HG02973 (cell line): ENCODE data around the gene PHF21B.
"Not testable (repeated sequence)": the region's sequence is repeated elsewhere in the genome, so short reads cannot be mapped to it uniquely, and the experiment has no call there.

Experiments
- ATAC-seq: cut with Tn5 transposase; IDR thresholded peaks from one replicate; pipeline ENCODE4 v1.9.1; 2021; ENCODE audit warnings: moderate library complexity; ENCODE audit not compliant: unreplicated experiment

PHF21B gene

DNA sequence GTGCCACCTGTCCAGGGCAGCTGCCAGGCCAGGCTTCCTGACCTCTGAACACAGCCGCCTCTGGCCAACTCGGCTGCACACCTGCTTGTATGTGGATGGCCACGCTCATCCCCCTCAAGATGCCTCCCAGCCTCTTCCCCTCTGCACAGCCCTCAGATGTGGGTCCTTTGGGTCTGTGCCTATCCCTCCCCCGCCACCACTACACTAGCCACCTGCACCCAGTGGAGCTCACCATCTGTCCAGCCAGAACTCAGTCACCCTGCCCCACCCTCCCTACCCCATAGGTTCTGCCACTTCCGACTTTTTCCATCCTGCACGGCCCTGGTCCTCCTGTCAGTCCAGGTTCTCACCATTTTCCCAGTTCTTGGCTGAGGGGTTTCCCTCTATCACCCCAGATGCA is 44.6 kb downstream of the PHF21B start:
- ATAC-seq, result no peak

DNA sequence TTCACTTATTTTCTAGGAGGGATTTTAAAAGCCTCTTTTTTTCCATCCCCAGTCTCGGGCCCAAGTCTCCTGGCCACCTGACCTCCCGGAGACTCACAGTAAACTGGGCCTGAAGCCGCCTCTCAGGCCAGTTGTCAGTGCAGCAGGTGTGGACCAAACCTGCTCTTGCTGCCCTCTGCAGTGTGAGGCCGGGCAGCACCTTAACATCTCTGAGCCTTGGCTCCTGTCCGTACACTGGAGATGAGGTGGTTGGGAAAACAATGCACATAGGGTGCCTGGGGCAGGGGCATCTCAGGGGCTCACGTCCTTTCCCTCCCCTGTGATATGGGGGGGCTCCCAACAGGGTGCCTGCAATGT is 45.1 kb downstream of the PHF21B start:
- no peak for ATAC-seq

DNA sequence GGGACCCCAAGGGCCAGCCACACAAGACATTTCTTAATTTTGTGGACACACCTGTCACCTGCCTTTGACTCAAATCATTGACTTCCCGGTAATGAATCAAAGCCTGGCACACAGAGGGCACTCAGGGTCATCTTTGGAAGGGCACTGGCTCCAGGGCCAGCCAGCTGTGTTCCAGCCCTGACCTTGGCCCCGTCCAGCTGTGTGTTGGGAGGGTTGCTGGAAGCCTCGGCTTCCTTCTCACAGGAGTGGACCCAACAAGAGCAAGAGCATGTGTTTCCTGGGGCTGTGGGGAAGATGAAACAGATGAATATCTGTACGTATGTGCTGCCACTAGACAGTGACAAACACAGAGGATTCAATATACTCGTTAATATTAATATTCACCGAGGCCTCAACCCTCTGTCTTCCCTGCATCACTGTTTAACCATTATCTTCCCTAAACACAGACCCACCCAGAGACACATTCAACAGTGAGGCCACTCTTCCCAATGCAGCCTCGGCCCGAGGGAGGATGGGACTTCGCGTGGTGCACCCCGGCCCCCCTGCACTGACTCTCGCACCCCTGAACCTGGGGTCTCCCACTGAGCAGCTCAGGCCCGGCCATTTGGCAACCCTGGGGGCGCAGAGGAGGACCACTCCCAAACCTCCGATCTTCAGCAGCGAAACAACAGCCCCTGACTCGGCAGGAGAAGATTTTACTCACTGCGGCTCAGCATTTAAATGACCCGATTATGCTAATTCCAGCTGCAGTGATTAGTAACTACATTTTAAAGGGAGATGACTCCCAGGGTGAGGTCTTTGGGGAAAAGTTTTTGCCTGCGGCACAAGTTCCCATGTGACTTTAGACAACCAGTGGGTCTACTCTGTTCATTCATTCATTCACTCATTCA is 45.7 kb downstream of the PHF21B start:
- ATAC-seq, result no peak

DNA sequence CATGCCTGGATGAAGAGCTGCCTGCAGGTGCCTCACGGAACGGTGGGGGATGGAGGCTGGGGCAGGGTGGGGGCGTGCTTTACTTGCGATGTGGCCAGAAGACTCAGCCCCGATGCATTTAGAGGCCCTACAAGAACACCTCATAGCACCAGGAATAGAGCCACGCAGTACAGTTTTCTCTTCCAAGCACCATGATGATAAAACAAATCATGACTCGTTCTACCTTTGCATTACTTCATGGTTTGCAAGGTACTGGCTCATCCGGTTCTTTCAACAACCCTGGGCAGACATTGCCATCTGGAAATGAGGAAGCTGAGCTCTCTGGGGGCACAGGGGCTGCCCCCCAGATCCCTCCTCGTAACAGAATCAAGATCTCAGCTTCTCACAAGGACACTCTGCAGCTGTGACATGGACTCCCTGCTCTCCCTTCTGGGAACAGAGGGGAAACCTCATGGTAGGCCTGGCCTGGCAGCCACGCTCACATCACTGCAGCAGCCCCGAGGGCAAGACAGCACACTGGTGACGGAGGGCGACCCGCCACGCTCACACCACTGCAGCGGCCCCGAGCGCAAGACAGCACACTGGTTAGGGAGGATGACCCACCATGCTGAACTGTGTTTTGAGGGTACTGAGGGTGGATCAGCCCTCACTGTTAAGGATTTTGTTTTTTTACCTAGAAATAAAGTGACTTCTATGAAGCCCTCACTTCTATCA is 46.9 kb downstream of the PHF21B start:
- no peak for ATAC-seq

DNA sequence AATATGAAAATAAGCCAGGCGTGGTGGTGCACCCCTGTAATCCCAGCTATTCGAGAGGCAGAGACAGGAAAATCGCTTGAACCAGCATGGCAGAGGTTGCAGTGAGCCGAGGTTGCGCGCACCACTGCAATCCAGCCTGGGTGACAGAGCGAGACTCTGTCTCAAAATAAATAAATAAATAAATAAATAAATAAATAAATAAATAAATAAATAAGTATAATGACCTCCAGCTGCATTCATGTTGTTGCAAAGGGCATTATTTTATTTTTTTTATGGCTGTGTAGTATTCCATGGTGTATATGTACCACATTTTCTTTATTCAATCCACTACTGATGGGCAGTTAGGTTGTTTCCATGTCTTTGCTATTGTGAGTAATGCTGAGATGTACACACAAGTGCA is 48.1 kb downstream of the PHF21B start:
- ATAC-seq, result not testable (repeated sequence)

DNA sequence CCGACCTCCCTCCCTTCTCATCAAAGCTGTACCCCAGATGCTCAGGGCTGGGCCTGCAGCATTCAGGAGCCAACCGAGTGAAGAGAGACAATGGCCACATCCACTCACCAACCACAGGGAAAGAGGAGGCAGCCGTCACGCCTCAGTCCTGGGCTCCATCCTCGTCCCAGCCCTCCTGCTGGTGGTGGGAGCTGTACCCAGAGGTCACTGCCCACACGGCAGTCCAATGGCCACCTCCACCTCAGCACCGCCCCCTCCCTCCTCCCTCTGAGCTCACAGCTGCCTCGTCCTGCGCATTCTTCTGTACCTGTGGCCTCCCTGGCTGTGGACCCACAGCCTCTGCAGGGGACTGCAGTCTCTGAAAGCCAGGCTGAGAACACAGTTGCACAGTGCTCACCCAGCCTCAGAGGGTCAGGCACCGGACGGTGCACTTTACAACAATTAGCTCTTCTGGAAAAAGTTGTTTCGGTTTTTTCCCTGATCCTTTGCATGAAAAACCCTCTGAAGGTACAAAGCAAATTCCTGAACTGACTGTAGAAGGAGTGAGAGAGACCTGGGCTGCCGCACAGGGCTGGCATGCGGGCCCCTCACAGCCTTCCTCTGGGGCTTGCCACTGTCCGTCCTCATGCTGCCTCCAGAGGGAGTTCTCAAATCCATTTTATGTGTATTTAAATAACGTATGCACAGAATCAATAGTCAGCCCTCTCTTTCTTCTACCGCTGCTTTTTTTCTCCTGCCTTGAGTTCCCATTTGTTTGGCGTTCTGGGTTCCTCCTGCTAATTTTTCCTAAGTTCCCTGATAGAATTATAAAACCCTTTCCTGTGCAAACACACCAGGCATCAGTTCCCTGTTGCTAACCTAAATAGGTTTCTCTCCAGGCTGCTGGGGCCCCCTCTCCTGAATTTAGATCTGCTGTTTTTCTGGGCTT is 52.7 kb downstream of the PHF21B start:
- no peak for ATAC-seq

DNA sequence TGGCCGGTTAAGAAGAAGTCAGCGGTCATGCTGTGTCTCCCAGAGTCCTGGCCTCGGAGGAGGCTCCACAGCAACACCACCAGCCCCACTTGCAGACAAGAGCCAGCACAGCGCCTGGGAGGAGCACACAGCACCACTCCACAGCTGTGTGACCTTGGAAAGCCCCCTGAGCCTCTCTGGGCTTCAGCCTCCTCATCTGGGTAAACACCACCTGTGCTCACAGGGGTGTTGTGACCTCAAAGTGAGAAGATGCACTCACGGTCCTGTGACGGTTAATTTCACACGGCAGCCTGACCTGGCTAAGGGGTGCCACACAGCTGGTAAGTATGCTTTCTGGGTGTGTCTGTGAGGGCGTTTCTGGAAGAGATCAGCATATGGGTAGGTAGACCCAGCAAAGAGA is 54.7 kb downstream of the PHF21B start:
- ATAC-seq, result no peak

DNA sequence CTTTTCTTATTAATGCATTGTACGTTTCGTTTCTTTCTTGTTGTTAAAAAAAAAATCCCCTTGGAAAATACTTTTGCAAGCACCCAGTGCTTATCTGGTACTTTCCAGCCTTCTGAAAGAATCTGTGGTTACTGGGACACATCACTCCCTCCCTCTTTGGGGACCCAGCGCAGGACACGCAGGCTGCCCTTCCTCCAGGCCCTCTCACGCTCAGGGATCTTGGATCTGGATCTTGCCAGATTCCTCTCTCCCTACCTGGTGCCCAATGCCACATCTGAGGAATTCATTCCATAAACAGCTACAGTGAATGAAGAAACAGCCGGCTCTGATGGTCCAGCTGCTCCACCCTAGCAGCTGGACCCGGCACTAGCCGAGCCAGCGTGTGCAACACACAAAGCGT is 55.7 kb downstream of the PHF21B start:
- ATAC-seq, result no peak

DNA sequence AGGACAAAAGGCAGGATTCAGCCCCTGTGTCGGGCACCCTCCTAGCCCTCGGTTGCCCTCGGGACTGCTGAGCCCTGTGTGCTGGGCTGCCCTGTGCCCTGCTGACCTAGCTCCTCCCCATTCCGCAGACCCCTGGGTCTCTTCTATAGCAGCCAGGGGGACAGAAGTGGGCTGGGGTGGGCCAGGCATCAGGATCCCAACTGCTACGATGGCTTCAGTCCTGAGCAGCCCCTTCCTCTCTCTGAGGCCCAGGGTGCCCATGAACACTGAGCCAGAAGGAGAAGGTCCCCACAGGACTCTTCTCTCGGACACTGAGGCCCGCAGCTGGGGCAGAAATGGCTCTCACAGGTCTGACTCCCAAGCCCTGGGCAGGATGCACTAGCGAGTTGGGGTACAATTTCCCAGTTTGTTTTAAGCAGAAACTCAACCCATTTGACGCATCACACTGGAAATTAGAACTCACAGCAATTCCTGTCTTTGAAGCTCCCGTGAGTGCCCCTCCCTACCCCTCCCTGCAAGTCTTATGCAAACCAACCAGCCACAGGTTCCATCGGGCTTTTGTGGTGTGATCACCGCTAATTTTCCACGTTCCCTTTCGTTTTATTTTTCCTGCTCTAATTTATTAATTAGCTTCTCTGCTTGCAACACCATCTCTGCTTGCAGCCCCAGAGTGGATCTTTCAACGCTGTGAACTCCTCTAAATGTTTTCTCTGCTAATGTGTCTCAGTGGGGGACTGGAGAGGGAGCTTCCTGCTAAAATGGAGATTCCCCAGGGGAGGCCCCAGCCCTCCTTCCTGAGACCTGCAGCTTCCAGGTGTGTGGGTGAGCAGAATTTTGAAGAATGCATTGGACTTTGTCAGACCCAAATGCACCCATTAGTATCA is 56.7 kb downstream of the PHF21B start:
- no peak for ATAC-seq

DNA sequence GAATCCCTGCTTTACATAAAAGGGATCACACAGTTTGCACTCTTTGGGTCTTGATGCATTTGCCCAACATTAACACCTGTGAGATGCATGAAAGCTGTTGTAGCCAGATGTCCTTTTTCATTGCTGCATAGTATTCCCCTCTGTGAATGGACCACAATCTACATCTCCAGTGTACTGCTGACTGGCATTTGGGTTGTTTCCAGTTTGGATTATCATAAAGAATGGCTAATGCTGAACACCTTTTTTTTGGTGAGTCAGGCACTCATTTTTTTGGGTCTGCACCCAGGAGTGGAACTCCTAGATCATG is 58.3 kb downstream of the PHF21B start:
- no peak for ATAC-seq

DNA sequence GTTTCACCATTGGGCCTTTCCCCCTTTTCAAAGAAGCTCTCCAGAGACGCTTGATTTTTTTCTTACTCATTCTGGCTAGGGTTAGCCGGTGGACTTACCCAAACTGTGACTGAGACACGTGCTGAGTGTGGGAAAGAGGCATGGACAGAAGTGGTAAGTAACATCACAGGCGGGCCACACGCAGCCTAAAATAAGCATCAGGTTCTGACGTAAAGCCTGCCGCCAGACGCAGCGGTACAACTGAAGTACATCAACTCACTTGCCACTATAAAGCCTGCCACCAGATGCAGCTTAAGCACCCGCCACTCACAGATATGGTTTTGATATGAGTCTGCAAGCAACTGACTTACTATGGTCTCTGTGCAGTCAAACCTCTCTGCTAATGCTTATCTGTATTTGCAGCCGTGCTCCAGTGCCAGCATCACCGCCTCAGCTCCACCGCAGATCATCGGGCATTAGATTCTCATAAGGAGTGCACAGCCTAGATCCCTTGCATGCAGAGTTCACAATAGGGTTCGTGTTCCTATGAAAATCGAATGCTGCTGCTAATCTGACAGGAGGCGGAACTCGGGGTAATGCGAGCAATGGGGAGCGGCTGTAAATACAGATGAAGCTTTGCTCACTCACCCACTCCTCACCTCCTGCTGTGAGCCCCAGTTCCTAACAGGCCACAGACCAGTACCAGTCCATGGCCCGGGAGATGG is 58.8 kb downstream of the PHF21B start:
- no peak for ATAC-seq

DNA sequence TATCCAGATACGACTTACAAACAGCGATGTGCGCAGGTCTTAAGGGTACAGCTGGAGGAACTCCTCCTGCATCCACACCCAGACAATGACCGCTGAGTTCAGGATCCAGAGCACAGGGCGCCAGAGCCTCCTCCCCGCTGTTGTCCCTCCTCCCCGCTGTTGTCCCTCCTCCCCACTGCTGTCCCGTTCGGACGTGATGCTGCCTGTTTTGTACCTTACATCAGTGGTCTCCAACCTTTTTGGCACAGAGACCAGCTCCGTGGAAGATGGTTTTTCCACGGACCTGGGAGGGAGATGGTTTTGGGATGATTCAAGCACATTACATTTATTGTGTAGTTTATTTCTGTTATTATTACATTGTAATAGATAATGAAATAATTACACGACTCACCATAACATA is 62.0 kb downstream of the PHF21B start:
- no peak for ATAC-seq

DNA sequence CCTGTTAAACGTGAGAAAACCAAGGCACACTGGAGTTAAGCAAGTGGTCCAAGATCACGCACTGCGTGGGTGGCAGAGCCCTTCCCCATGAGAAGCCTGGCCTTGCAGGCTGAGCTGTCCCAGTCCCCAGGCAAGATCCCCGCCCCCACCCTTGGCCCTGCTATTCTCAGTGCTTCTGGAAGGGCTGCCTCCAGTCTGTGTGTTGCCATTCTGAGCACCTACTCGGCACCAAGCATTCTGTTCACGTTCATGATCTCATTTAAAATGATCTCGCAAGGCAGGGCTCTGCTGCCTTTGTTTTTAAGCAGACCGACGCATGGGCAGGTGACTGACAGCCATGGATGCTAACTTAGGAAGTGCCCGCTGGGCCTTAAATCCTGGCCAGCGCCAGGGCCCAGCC is 62.8 kb downstream of the PHF21B start:
- ATAC-seq, result no peak

DNA sequence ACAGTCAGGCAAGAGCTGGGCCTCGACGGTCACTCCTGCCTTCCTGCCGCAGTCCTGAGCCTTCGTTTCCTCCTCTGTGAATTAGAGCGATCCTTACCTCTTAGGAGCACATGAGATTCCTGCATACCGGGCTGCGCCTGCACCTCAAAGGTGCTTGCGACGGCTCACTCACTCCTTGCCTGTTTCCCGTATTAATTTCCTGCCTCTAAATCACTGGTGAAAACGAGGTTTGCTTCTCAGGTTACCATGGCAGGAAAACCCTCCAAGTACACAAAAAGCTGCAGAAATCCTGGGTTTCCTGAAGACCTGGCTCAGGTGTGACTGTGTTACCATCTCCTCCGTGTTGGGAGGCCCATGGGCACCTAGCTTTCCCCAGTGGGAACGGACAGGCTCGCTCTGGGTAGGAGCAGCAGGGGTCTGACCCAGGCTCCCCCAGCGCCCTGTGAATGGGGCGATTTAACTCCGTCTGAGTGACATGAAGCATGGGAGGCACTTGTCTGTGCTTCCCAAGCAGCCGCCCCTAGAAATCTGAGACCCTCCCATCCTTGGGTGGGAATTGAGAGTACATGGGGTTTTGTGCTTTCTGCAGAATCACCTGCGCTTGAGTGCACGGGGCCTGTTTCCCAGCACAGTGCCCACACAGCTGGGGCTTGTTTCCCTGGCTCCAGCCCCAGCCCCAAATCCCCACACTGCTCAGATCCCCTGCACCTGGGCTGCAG is 64.8 kb downstream of the PHF21B start:
- ATAC-seq, result no peak

DNA sequence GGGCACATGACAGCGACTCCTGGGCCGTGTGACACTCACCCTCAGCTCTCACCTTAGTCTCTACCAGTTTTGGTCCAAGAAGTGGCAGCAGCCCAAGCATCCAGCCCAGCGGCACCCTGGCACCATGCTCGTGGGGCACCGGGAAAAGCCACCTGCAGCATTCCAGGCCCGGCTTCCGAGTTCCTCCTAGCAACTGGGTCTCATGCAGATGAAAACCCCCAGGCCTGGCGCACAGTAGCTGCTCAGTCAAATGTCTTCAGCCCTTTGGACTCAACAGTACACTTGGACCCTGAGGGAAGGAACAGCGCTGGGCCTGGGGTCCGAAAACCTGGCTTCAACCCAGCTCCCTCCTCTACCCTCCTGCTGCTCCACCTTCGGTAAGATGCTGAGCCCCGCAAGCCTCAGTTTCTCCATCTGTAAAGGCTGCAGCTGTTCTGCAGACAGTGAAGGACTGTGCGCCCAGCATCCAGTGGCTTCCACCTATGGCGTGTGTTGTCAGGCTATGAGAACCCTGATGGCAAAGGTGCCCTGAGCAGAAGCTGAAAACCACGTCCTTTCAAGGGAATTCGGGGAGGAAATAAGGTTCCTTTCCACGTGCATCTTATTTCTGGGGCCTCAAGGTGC is 66.0 kb downstream of the PHF21B start:
- ATAC-seq, result no peak

DNA sequence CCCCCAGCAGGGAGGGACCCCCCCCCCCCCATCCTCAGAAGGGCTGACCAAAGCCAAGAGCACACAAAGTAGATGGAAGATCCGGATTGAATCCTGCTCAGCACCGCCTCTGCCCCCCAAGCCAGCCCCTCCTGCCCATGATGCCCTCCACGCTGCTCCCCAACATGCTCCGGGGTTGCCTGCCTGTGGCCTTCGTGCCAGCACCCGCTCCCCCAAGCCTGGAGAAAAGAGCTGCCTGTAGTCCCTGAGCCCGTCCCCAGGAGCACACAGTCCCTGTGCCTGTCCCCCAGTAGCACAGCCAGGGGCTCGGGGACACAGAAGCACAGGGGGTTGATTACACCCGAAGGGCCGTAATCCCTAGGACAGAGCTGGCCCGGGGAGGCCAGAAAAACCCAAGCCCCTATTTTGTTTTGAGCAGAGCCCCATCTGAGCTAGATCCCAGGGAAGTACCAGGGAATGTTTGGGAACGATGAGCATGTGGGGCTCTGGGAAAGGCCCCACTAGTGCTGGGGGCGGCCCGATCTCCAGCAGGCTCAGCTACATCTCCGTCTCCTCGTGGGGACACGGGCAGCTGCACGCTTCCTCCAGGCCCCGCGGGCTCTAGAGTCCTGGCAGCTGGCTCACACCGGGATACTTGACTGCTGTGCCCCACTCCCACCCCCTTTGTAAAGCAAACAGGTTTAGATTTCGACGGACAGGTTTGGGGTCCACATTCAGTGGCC is 66.7 kb downstream of the PHF21B start:
- no peak for ATAC-seq

DNA sequence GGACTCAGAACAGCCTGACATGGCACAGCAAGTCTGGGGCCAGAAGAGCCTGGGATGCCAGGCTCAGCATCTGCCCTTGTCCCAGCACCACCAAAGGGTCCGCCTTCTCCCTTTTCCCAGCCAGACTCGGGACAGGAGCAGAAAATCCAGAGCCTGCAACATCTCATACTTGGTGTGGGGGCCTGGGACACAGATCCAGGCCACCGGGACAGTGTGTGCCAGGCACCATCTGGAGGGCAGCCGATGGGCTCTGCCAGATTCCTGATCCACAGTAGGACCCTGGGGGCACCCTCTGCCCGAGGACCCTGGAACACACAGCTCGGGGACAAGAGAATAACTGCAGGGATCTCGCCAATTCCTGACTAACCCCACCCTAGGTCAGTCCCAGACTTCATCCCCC is 67.7 kb downstream of the PHF21B start:
- no peak for ATAC-seq

DNA sequence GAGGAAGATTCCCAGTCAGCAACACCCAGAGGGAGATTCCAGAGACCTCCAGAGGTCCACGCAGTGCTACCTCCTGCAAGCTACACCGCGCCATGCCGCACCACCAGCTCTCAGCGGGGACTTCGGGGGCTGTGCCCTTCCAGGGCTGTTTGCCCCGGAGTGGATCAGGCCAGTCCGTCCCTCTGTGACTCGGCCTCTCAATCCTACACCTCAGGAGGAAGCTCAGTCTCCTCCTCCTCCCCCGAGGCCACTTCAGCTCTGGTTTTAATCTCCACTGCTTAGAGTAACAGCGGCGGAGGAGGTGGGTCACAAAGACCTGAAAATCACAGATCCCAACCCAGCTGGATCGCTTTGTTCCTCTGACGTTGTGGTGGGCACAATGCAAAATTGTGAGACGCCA is 68.6 kb downstream of the PHF21B start:
- no peak for ATAC-seq
